ENCODE results near the gene SPON2. TPM values are rescaled to one million over a fixed set of nuclear protein-coding genes. Genes with fewer than 3 reads are reported as not detected.

The SPON2 gene
- total RNA-seq, 3 donors from 2014 or later = 1.4 to 2.1 (median 2.1) TPM

GRCh38 chr4:1212546-1213335, 40.4 kb upstream of the SPON2 start:
- Mint-ChIP-seq H3K4me3 (no peak overlapping the region), H3K9me3 (no peaks in the 10 kb centered on the region), H3K36me3 (ENCODE audit: insufficient read depth) (peaks cover 4% of the 10 kb centered on the region), H3K27me3 (ENCODE audit: low read depth) (no peaks in the 10 kb centered on the region), H3K4me1 (ENCODE audit: low read depth) (peaks cover 22% of the 10 kb centered on the region)
- no peak for DNase-seq
- no peak for ATAC-seq

- Mint-ChIP-seq H3K27me3 (ENCODE audit: low read depth) (no peaks in the 10 kb centered on the region), H3K36me3 (ENCODE audit: insufficient read depth) (peaks cover 2% of the 10 kb centered on the region)
- ATAC-seq = no peak
These were observed 39.6 kb upstream of the SPON2 start for GRCh38 chr4:1211891-1212545.

GRCh38 chr4:1211371-1211770, 39.0 kb upstream of the SPON2 start:
- ATAC-seq (no peak), DNase-seq (no peak)
- Mint-ChIP-seq H3K4me1 (ENCODE audit: low read depth) (peaks cover 8% of the 10 kb centered on the region), H3K4me3 (no peak overlapping the region), H3K27me3 (ENCODE audit: low read depth) (no peaks in the 10 kb centered on the region), H3K9me3 (no peaks in the 10 kb centered on the region), H3K36me3 (ENCODE audit: insufficient read depth) (peaks cover 2% of the 10 kb centered on the region)

More at GRCh38 chr4:1211891-1212545, 39.6 kb upstream of the SPON2 start:
- Mint-ChIP-seq H3K4me1 (ENCODE audit: low read depth) (peaks cover 15% of the 10 kb centered on the region), H3K9me3 (no peaks in the 10 kb centered on the region), H3K4me3 (no peak overlapping the region)
- no peak for DNase-seq

- no peaks in the 10 kb centered on the region for H3K27me3 Mint-ChIP-seq (ENCODE audit: low read depth)
- no peak overlapping the region for H3K4me3 Mint-ChIP-seq
- peaks cover 5% of the 10 kb centered on the region for H3K4me1 Mint-ChIP-seq (ENCODE audit: low read depth)
- H3K9me3 Mint-ChIP-seq = no peaks in the 10 kb centered on the region
- peaks cover 2% of the 10 kb centered on the region for H3K36me3 Mint-ChIP-seq (ENCODE audit: insufficient read depth)
- ATAC-seq (no peak), DNase-seq (no peak)
These were observed 38.6 kb upstream of the SPON2 start for GRCh38 chr4:1210971-1211370.

- ATAC-seq = no peak
- no peak overlapping the region for H3K4me3 Mint-ChIP-seq
- H3K36me3 Mint-ChIP-seq (ENCODE audit: insufficient read depth) = peaks cover 2% of the 10 kb centered on the region
- H3K27me3 Mint-ChIP-seq (ENCODE audit: low read depth) = no peaks in the 10 kb centered on the region
- H3K4me1 Mint-ChIP-seq (ENCODE audit: low read depth) = peaks cover 2% of the 10 kb centered on the region
- no peaks in the 10 kb centered on the region for H3K9me3 Mint-ChIP-seq
- no peak for DNase-seq
These were observed 38.0 kb upstream of the SPON2 start for GRCh38 chr4:1210241-1210841.

- Mint-ChIP-seq H3K36me3 (ENCODE audit: insufficient read depth) (peaks cover 2% of the 10 kb centered on the region), H3K4me3 (no peak overlapping the region), H3K27me3 (ENCODE audit: low read depth) (no peaks in the 10 kb centered on the region), H3K9me3 (no peaks in the 10 kb centered on the region), H3K4me1 (ENCODE audit: low read depth) (peaks cover 4% of the 10 kb centered on the region)
- ATAC-seq (no peak), DNase-seq (no peak)
These were observed 37.4 kb upstream of the SPON2 start for GRCh38 chr4:1209821-1210220.

- Mint-ChIP-seq H3K9me3 (no peaks in the 10 kb centered on the region), H3K27me3 (ENCODE audit: low read depth) (no peaks in the 10 kb centered on the region), H3K36me3 (ENCODE audit: insufficient read depth) (peaks cover 2% of the 10 kb centered on the region), H3K4me3 (no peak overlapping the region), H3K4me1 (ENCODE audit: low read depth) (peaks cover 10% of the 10 kb centered on the region)
- DNase-seq (no peak), ATAC-seq (no peak)
These were observed 36.8 kb upstream of the SPON2 start for GRCh38 chr4:1208970-1209704.

GRCh38 chr4:1208266-1208961, 36.0 kb upstream of the SPON2 start:
- peak overlapping the region; percentile 29 for H3K4me3 Mint-ChIP-seq
- no peak for ATAC-seq
- peaks cover 17% of the 10 kb centered on the region for H3K4me1 Mint-ChIP-seq (ENCODE audit: low read depth)
- peaks cover 2% of the 10 kb centered on the region for H3K36me3 Mint-ChIP-seq (ENCODE audit: insufficient read depth)
- H3K9me3 Mint-ChIP-seq = no peaks in the 10 kb centered on the region
- DNase-seq = no peak
- no peaks in the 10 kb centered on the region for H3K27me3 Mint-ChIP-seq (ENCODE audit: low read depth)

- DNase-seq (peak; percentile 2), ATAC-seq (no peak)
- no peaks in the 10 kb centered on the region for H3K9me3 Mint-ChIP-seq
- no peak overlapping the region for H3K4me3 Mint-ChIP-seq
- peaks cover 2% of the 10 kb centered on the region for H3K36me3 Mint-ChIP-seq (ENCODE audit: insufficient read depth)
- peaks cover 24% of the 10 kb centered on the region for H3K4me1 Mint-ChIP-seq (ENCODE audit: low read depth)
- H3K27me3 Mint-ChIP-seq (ENCODE audit: low read depth) = no peaks in the 10 kb centered on the region
These were observed 35.4 kb upstream of the SPON2 start for GRCh38 chr4:1207603-1208265.

- H3K36me3 Mint-ChIP-seq (ENCODE audit: insufficient read depth) = peaks cover 2% of the 10 kb centered on the region
- H3K27me3 Mint-ChIP-seq (ENCODE audit: low read depth) = no peaks in the 10 kb centered on the region
- ATAC-seq = no peak
- H3K4me3 Mint-ChIP-seq = no peak overlapping the region
- no peak for DNase-seq
- H3K9me3 Mint-ChIP-seq = no peaks in the 10 kb centered on the region
- H3K4me1 Mint-ChIP-seq (ENCODE audit: low read depth) = peaks cover 28% of the 10 kb centered on the region
These were observed 34.7 kb upstream of the SPON2 start for GRCh38 chr4:1207157-1207470.

- H3K4me3 Mint-ChIP-seq = no peak overlapping the region
- no peak for ATAC-seq
- peaks cover 34% of the 10 kb centered on the region for H3K4me1 Mint-ChIP-seq (ENCODE audit: low read depth)
- peak; percentile 3 for DNase-seq
- no peaks in the 10 kb centered on the region for H3K9me3 Mint-ChIP-seq
- no peaks in the 10 kb centered on the region for H3K36me3 Mint-ChIP-seq (ENCODE audit: insufficient read depth)
- H3K27me3 Mint-ChIP-seq (ENCODE audit: low read depth) = no peaks in the 10 kb centered on the region
These were observed 34.1 kb upstream of the SPON2 start for GRCh38 chr4:1206299-1207156.

GRCh38 chr4:1205586-1206298, 33.4 kb upstream of the SPON2 start:
- H3K4me1 Mint-ChIP-seq (ENCODE audit: low read depth) = peaks cover 39% of the 10 kb centered on the region

More at GRCh38 chr4:1205586-1206298, 33.4 kb upstream of the SPON2 start:
- no peak overlapping the region for H3K4me3 Mint-ChIP-seq
- no peaks in the 10 kb centered on the region for H3K27me3 Mint-ChIP-seq (ENCODE audit: low read depth)
- no peaks in the 10 kb centered on the region for H3K9me3 Mint-ChIP-seq
- H3K36me3 Mint-ChIP-seq (ENCODE audit: insufficient read depth) = no peaks in the 10 kb centered on the region
- ATAC-seq (no peak), DNase-seq (peak; percentile 3)
